Transverse colon (tissue), 4 donors: ENCODE measurements around the gene MACROH2A2.

Experiments used
- CTCF ChIP-seq, 5 experiments: fragments of 200-600 bp in 3 of 5; fragments of 450-650 bp in 2 of 5; sonication (generic) in 3 of 5; IDR thresholded peaks; 1 replicate in 2 of 5; 2 replicates in 3 of 5; pipeline ENCODE4 v1.5.1; 2016 to 2017; ENCODE audit warnings: antibody characterized with exemption in 5 of 5, inconsistent platforms in 3 of 5, mild to moderate bottlenecking in 2 of 5, moderate library complexity in 1 of 5
- EP300 ChIP-seq: sonication (generic); formaldehyde crosslinking; IDR thresholded peaks from one replicate; pipeline ENCODE4 v1.6.1; 2017; ENCODE audit warnings: antibody characterized with exemption, low read depth
- POLR2A ChIP-seq: fragments of 450-650 bp; IDR thresholded peaks from one replicate; pipeline ENCODE4 v1.6.1; 2016; ENCODE audit warnings: antibody characterized with exemption, mild to moderate bottlenecking, moderate library complexity
- POLR2AphosphoS5 ChIP-seq, 3 donors: sonication (generic); formaldehyde crosslinking; IDR thresholded peaks; one replicate each; pipeline ENCODE4 v1.6.1; 2016; ENCODE audit warnings: antibody characterized with exemption in 3 of 3

DNA sequence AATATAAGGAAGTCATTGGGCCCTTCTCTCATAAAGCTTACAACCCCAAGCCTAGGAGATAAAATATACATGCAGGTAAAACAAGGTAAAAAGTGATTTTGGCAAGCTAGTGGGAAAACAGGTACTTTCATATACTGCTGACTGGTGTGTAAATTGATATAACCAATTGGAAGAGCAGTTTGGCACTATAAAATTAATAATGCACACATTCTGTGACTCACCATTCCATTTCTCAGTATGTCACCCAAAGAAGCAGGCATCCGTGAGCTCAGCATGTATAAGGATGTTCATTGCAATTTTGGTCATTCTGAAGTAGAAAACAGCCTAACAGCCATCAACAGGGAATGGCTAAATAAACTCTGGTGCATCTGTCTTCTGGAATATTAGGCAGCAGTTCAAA, 2.9 kb downstream of the MACROH2A2 start:
- TF ChIP-seq POLR2AphosphoS5 (IDR thresholded peaks at IDR 0.05): no peak
- no peak for TF ChIP-seq CTCF (IDR thresholded peaks at IDR 0.05)
- no peak for TF ChIP-seq POLR2A
- no peak for TF ChIP-seq EP300
